ENCODE measurements around the gene PIGR. TPM values are rescaled to one million over a fixed set of nuclear protein-coding genes. Genes with fewer than 3 reads are reported as not detected.

PIGR gene
- total RNA-seq (not detected), polyA plus RNA-seq (ENCODE audit: insufficient read depth, low read depth, low replicate concordance) (0.38 TPM)
- long read RNA-seq, donor 1 = 0 reads
- long read RNA-seq, donor 2 = 0 reads

GRCh38 chr1:206946261-206946660 lies at the start of gene PIGR:
TSS of gene PIGR (minus strand) at chr1:206946466. CDS start at chr1:206940531, 5,935 bp downstream.
- Histone ChIP-seq H3K9me3 (no peaks in the 10 kb centered on the region), H3K4me3 (no peak within 1 kb of the TSS), H3K27me3 (no peaks in the 10 kb centered on the region), H3K36me3 (ENCODE audit: low read depth, missing control alignments) (no peaks in the 10 kb centered on the region), H3K27ac (no peak within 1 kb of the TSS), H3K4me1 (no peaks in the 10 kb centered on the region)
- TF ChIP-seq CTCF (IDR thresholded peaks at IDR 0.05) (no peak), POLR2A (IDR thresholded peaks at IDR 0.05) (no peak)
- intact Hi-C loops (cut with DNase I; ENCODE audit: low total_unique reads) = no loop called here
- 49 to 53% methylated on average over 4 to 7 of the region's 7 CpGs for WGBS, 2 donors
- no peak for DNase-seq

- no peak for DNase-seq
- H3K27ac ChIP-seq = no peak overlapping the region
- TF ChIP-seq POLR2A (IDR thresholded peaks at IDR 0.05) = no peak
- no peak for TF ChIP-seq CTCF (IDR thresholded peaks at IDR 0.05)
- no peak overlapping the region for H3K4me3 ChIP-seq
- no peaks in the 10 kb centered on the region for H3K27me3 ChIP-seq
- H3K9me3 ChIP-seq = no peaks in the 10 kb centered on the region
- no peaks in the 10 kb centered on the region for H3K4me1 ChIP-seq
- intact Hi-C loops (cut with DNase I; ENCODE audit: low total_unique reads) = no loop called here
- H3K36me3 ChIP-seq (ENCODE audit: low read depth, missing control alignments) = no peaks in the 10 kb centered on the region
Observed at GRCh38 chr1:206992790-206993189, 46.5 kb upstream of the PIGR start.

- TF ChIP-seq POLR2A (IDR thresholded peaks at IDR 0.05) (no peak), CTCF (IDR thresholded peaks at IDR 0.05) (no peak)
- intact Hi-C loops (cut with DNase I; ENCODE audit: low total_unique reads) = no loop called here
- DNase-seq = no peak
- WGBS, 2 donors = 95% methylated on average over 1 of the region's 1 CpG; no CpG with 5 or more reads in 1 of the 2 donors
- Histone ChIP-seq H3K4me1 (no peaks in the 10 kb centered on the region), H3K36me3 (ENCODE audit: low read depth, missing control alignments) (no peaks in the 10 kb centered on the region), H3K27me3 (no peaks in the 10 kb centered on the region), H3K9me3 (no peaks in the 10 kb centered on the region), H3K27ac (no peak overlapping the region), H3K4me3 (no peak overlapping the region)
Observed at GRCh38 chr1:206987873-206988272, 41.6 kb upstream of the PIGR start.

- Histone ChIP-seq H3K9me3 (no peaks in the 10 kb centered on the region), H3K4me3 (no peak overlapping the region), H3K36me3 (ENCODE audit: low read depth, missing control alignments) (no peaks in the 10 kb centered on the region), H3K4me1 (no peaks in the 10 kb centered on the region), H3K27me3 (no peaks in the 10 kb centered on the region), H3K27ac (no peak overlapping the region)
- DNase-seq = no peak
- 87 to 90% methylated on average over 3 of the region's 3 CpGs for WGBS, 2 donors
- TF ChIP-seq CTCF (IDR thresholded peaks at IDR 0.05) (no peak), POLR2A (IDR thresholded peaks at IDR 0.05) (no peak)
- intact Hi-C loops (cut with DNase I; ENCODE audit: low total_unique reads) = no loop called here
Observed at GRCh38 chr1:206986885-206987284, 40.6 kb upstream of the PIGR start.

GRCh38 chr1:206986402-206986801 lies 40.1 kb upstream of the PIGR start:
- no peak overlapping the region for H3K4me3 ChIP-seq
- H3K36me3 ChIP-seq (ENCODE audit: low read depth, missing control alignments) = no peaks in the 10 kb centered on the region
- no peaks in the 10 kb centered on the region for H3K27me3 ChIP-seq
- no peaks in the 10 kb centered on the region for H3K9me3 ChIP-seq
- TF ChIP-seq CTCF (IDR thresholded peaks at IDR 0.05) (no peak), POLR2A (IDR thresholded peaks at IDR 0.05) (no peak)
- WGBS, 2 donors = 91 to 94% methylated on average over 3 of the region's 3 CpGs
- intact Hi-C loops (cut with DNase I; ENCODE audit: low total_unique reads) = no loop called here
- H3K27ac ChIP-seq = no peak overlapping the region
- no peaks in the 10 kb centered on the region for H3K4me1 ChIP-seq
- DNase-seq = no peak

Measured in testis (tissue), 5 donors.